Stimulated activated CD4-positive, alpha-beta T cell treated with anti-CD3 and anti-CD28 coated beads, Interleukin-1b, Interleukin-23, amount 100 ng/mL, for 4 hours (primary cell): ENCODE measurements around the gene WDR48.

Source experiments
- DNase-seq, 2 donors: peaks; one replicate each; pipeline ENCODE4 v3.0.0-alpha.2; 2020; ENCODE audit warnings: low read depth in 2 of 2

Gene WDR48

GRCh38 chr3:39063143-39063542, 11.3 kb downstream of the WDR48 start:
- DNase-seq, result no peak

- DNase-seq, result no peak
These were observed 12.8 kb downstream of the WDR48 start for GRCh38 chr3:39064646-39065045.

GRCh38 chr3:39065197-39065596, 13.4 kb downstream of the WDR48 start:
- no peak for DNase-seq

GRCh38 chr3:39067286-39067685, 15.5 kb downstream of the WDR48 start:
- no peak for DNase-seq

- DNase-seq, result no peak
These were observed 16.7 kb downstream of the WDR48 start for GRCh38 chr3:39068556-39068955.

- DNase-seq, result no peak
These were observed 24.1 kb downstream of the WDR48 start for GRCh38 chr3:39075910-39076309.

- no peak for DNase-seq
These were observed 27.7 kb downstream of the WDR48 start for GRCh38 chr3:39079530-39079929.

- no peak for DNase-seq
These were observed 28.2 kb downstream of the WDR48 start for GRCh38 chr3:39080026-39080425.

- DNase-seq, result no peak
These were observed 31.0 kb downstream of the WDR48 start for GRCh38 chr3:39082666-39083313.

GRCh38 chr3:39086144-39086543, 34.3 kb downstream of the WDR48 start:
- DNase-seq, result no peak

- no peak for DNase-seq
These were observed 36.6 kb downstream of the WDR48 start for GRCh38 chr3:39088456-39088855.

GRCh38 chr3:39088889-39089288, 37.1 kb downstream of the WDR48 start:
- DNase-seq, result no peak

- no peak for DNase-seq
These were observed 39.1 kb downstream of the WDR48 start for GRCh38 chr3:39090922-39091321.

GRCh38 chr3:39094851-39095677, 43.2 kb downstream of the WDR48 start:
- no peak for DNase-seq

- no peak for DNase-seq
These were observed 44.0 kb downstream of the WDR48 start for GRCh38 chr3:39095778-39096177.

- DNase-seq, result no peak
These were observed 45.0 kb downstream of the WDR48 start for GRCh38 chr3:39096775-39097174.

- DNase-seq, result no peak
These were observed 46.1 kb downstream of the WDR48 start for GRCh38 chr3:39097716-39098472.

GRCh38 chr3:39098473-39099000, 46.7 kb downstream of the WDR48 start:
- no peak for DNase-seq

- DNase-seq, result no peak
These were observed 47.4 kb downstream of the WDR48 start for GRCh38 chr3:39099242-39099641.

GRCh38 chr3:39099738-39100499, 48.1 kb downstream of the WDR48 start:
- DNase-seq, result no peak

- DNase-seq, result no peak
These were observed 48.7 kb downstream of the WDR48 start for GRCh38 chr3:39100500-39100886.
